GM10248 (cell line): ENCODE data around the gene CLEC18C.
"Not testable (repeated sequence)": the region's sequence is repeated elsewhere in the genome, so short reads cannot be mapped to it uniquely, and the experiment has no call there.

Experiments
- CTCF ChIA-PET: fragments of 300-600 bp; sonication (Branson Sonifier 250); formaldehyde crosslinking; extraction: SDS; loops from one replicate; lab custom pipeline; 2021; ENCODE audit warnings: antibody characterized with exemption; lab: Yijun Ruan, JAX
- POLR2A ChIA-PET: fragments of 350-650 bp; sonication (Branson Sonifier 250); formaldehyde crosslinking; extraction: SDS; loops from one replicate; lab custom pipeline; 2020; ENCODE audit warnings: antibody characterized with exemption; lab: Yijun Ruan, JAX
- DNase-seq: peaks from one replicate; pipeline ENCODE4 v3.0.0; 2012; ENCODE audit errors: extremely low spot score
- TF ChIP-seq, protein P1 (sequence below): IDR thresholded peaks from 2 replicates; pipeline ENCODE4 v1.5.1; 2012; ENCODE audit warnings: mild to moderate bottlenecking, low read depth; ENCODE audit errors: extremely low read depth, missing control alignments, control extremely low read depth

The CLEC18C gene

DNA sequence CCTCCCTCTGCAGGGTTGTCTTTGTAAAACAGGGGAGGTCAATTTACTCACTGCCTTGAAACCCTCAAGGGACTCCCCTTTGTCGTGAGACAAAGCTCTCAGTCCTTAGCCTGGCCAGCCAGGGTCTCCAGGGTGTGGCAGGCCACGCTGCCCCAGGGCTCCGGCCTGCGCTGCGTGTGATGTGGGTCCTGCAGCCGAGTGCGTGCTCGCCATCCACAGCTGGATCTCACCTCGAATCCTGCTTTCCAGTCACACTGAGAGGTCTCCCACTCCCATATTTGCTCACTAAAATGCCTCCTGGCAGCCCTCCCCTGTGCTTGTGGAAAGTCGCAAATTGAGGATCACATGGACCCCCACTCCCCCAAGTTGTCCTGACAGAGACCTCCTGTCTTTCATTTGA is 10.0 kb upstream of the CLEC18C start:
- ChIA-PET POLR2A (no interaction called here), CTCF (interaction anchor here (1.2 to 2.3 kb wide), 3 partner anchors 9 to 12 kb away, joined by 3 to 13 read pairs (median 4); no protein-coding TSS in a partner anchor)
- TF ChIP-seq, protein P1, sequence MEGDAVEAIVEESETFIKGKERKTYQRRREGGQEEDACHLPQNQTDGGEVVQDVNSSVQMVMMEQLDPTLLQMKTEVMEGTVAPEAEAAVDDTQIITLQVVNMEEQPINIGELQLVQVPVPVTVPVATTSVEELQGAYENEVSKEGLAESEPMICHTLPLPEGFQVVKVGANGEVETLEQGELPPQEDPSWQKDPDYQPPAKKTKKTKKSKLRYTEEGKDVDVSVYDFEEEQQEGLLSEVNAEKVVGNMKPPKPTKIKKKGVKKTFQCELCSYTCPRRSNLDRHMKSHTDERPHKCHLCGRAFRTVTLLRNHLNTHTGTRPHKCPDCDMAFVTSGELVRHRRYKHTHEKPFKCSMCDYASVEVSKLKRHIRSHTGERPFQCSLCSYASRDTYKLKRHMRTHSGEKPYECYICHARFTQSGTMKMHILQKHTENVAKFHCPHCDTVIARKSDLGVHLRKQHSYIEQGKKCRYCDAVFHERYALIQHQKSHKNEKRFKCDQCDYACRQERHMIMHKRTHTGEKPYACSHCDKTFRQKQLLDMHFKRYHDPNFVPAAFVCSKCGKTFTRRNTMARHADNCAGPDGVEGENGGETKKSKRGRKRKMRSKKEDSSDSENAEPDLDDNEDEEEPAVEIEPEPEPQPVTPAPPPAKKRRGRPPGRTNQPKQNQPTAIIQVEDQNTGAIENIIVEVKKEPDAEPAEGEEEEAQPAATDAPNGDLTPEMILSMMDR, result no peak
- DNase-seq, result no peak

DNA sequence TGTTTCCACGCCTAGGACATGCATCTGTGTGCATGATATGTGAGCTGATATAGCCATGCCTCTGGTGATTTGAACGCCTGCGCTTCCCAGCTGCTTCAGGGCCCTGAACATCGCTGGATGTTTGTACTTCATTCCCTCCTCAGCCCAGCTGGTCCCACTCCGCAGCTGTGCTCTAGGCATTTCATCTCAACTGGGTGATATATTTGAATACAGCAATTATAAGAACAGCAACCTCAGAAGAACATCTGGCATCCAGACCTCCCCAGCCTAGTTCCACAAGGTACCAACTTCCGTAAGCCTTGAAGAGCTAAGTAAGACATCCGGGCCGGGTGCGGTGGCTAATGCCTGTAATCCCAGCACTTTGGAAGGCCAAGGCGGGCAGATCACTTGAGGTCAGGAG is 6.9 kb upstream of the CLEC18C start:
- DNase-seq, POLR2A ChIA-PET, CTCF ChIA-PET: not testable (repeated sequence)

DNA sequence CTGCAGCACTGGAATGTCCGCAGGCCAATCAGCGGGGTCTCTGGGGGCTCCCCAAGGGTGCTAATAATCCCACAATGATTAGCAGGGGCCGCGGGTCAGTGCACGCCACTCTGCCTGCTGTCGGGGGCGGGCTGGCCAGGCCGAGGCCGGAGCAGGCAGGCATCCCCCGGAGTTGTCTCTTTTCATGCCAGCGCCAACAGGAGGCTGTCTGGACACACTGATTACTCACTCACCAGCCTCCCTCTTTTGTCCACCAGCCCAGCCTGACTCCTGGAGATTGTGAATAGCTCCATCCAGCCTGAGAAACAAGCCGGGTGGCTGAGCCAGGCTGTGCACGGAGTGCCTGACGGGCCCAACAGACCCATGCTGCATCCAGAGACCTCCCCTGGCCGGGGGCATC is 329 bp downstream of the CLEC18C start:
- DNase-seq, POLR2A ChIA-PET, CTCF ChIA-PET: not testable (repeated sequence)

DNA sequence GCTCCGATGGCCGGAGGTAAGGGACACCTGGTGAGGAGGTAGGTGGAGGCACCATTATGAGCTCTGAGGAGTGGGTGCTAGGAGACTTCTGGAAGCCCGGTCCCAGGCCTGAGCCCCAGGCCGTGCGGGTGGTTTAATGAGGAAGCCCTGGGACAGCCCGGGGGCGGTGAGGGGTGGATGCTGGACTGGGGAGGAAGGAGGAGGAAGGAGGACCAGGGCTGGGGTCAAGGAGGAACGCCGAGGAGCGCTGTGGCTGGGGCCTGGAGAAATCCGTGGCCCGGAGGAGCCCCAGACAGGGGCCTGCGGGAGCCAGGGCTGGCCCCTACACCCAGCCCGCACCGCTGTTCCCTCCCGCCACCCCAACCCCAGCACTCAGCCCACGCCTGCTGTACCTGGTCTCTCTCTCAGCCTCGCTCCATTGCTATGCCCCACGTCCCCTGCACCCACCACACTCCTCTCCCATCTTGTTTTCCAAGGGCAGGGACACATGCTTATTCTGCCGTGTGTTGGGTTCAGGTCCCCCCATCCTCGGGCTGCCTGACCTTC is 873 bp downstream of the CLEC18C start:
- POLR2A ChIA-PET, DNase-seq, CTCF ChIA-PET: not testable (repeated sequence)

DNA sequence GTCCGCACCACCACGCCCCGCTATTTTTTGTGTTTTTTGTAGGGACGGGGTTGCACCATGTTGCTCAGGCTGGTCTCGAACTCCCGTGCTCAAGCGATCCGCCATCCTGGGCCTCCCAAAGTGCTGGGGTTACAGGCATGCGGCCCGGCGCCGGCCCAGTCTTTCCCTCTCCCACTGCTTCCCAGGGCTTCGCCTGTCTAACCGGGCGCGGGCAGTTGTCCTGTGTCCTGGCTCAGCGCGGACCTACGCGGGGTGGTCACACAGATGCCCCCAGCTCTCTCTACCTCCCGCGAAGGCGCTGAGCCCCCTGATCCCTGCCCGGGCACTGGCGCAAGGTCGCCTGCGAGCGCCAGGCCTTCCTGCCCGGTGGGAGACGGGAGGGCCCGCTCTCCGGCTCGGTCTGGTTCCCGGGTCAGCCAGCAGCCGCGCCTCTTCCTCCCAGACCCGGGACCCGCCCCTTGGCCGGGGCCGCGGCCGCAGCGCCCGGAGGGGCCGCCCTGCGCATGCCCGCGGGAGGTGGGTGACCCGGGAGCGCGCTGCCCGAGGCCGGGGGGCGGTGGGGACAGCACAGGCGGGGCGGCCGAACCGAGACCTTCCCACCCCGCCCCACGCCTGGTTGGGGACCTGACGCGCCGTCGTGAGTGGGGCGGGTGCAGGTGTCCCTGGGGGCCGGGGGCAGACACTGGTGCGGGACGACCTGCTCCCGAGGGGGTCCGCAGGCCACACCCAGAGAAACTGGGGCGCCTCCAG is 14.4 kb downstream of the CLEC18C start:
- CTCF ChIA-PET, POLR2A ChIA-PET, DNase-seq: not testable (repeated sequence)

DNA sequence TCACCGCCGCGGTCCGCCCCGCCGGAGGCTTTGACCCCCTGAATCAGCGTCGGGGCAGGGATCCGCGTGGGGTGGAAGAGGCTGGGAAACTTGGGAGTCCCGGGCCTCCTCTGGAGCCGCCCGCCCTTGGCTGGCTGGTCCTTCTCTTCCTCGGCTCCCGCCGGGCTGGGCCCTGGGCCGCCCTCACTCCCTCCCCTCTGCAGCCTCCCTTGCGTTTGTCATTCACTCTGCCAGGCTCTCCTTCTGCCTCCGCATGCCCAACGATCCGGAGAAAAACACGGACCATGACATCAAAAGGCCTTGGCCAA is 15.0 kb downstream of the CLEC18C start:
- DNase-seq, POLR2A ChIA-PET, CTCF ChIA-PET: not testable (repeated sequence)

DNA sequence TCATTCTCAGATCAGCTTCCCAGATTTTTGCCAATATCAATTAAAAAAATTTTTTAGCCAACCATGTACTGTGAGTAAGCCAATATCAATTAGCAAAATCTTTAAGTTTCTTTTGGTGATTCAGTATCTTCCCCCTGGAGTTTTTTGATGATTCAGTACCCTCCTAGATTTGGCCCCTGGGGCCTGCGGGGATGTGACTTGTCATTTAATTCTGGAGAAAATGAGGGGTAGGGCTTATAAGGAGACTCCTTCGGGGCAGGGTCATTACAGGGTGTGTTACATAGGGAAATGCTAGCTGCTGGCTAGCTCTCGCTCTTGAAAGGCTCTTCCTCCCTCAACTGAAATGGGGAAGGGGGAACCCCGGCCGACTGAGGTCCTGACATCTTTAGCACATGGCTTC is 17.0 kb downstream of the CLEC18C start:
- CTCF ChIA-PET, POLR2A ChIA-PET: not testable (repeated sequence)

DNA sequence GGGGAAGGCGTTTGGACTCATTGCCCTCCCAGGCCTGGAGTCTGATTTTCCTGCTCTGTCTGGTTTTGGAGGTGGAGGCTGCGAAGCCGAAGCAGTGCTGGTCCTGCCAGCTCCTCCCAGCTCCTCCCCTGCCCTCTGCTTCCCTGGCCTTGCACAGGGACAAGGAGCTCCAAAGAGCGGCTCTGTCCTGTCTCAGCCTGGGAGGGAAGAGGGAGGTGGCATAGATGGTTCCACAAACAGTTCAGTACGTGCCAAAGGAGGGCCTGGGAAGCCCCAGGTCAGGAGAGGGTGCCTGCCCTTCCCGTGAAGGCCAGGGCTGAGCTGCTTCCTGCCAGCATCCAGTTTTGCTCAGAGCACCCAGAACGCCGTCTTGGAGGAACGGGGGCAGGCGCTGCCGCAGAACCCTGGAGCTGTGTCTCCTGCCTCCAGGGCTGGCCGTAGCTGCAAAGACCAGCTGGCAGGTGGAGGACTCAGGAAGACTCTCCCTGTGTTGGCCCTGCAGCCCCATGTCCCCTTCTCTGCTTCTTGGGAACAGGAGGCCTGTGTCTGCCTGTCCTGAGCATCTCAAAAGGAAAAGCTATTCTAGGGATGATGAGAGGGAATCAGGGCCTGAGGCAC is 23.2 kb downstream of the CLEC18C start:
- POLR2A ChIA-PET, CTCF ChIA-PET, DNase-seq: not testable (repeated sequence)

More for the DNA sequence above, 17.0 kb downstream of the CLEC18C start:
- DNase-seq, result not testable (repeated sequence)

DNA sequence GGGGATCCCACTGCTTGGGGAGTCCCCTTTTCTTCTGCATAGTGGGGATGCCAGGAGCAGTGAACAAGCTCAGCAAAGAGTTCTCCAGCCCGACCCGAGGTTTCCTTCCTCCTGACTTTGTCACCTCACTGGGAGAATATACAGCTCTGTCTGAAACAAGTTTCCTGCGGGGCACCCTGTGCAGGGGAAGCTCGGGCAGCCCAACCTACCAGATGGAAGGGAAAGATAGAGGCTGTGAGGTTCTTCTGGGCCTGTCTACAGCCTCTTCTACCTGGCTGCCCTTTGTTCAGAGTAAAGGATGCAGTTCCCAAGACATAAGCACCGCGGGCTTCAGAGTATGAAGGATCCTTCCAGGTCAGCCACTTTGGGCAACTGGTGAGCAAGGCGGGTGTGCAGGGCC is 24.0 kb downstream of the CLEC18C start:
- peak; percentile 18 for DNase-seq
- CTCF ChIA-PET, POLR2A ChIA-PET: not testable (repeated sequence)

DNA sequence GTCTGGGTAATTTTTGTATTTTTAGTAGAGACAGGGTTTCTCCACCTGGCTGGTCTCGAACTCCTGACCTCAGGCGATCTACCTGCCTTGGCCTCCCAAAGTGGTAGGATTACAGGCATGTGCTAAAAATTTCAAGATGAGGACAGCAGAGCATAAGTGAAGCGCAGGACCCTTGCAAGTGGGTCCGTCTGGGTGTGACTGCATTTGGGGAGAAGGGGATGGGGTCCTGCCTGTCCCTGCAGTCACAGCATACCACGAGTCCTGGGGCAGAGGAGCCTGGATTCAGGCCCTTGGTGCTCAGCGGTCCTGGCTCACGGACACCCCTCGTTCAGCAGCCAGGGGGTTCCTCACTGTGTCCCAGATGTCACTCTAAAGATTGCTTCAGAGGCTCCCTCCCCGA is 24.6 kb downstream of the CLEC18C start:
- DNase-seq, CTCF ChIA-PET, POLR2A ChIA-PET: not testable (repeated sequence)

DNA sequence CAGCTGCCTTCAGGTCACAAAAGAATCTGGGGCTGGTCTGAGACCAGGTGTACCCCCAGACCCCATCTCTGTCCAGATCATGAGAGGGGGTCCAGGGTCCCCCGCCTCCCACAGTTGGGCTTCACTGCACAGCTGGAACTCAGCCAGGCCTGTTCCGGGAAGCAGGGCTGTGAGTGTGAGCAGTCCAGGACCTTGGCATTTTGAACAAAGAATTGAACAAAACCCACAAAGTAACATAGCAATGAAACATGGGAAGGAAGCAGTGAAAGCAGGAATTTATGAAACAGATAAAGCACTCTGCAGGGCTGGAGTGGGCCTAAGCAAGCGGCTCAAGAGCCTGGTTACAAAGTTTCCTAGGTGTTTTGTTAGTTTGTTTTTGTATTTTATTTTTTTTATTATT is 25.1 kb downstream of the CLEC18C start:
- POLR2A ChIA-PET, DNase-seq, CTCF ChIA-PET: not testable (repeated sequence)

DNA sequence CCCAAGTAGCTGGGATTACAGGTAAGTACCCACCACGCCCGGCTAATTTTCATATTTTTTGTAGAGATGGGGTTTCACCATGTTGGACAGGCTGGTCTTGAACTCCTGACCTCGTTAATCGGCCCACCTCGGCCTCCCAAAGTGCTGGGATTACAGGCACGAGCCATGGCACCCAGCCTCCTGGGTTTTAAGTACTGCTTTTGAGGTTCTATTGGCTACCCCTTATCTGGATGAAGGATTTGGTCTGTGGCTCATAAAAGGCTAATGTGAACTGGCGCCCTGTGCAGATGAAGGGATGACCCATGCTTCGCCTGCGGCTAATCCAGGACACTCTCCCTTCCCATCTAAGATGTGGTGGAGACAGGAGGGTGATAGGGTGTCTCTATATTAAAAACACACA is 25.6 kb downstream of the CLEC18C start:
- CTCF ChIA-PET, DNase-seq, POLR2A ChIA-PET: not testable (repeated sequence)

DNA sequence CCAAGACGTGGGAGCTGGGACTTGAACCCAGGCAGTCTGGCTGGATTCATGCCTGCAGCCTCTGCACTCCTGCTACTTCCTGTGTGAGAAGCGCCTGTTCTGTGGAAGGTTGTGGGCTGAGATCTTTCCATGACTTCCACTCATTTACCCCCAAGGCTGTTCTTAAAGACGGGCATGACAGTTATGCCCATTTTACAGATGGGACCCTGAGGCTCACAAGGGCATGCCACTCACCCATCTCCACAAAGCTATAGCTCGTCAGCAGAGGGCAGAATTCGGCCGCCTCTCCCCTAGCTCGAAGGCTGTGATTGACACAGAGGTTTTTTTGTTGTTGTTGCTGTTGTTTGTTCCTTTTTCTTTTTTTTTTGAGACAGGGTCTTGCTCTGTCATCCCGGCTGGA is 26.5 kb downstream of the CLEC18C start:
- CTCF ChIA-PET, POLR2A ChIA-PET, DNase-seq: not testable (repeated sequence)

DNA sequence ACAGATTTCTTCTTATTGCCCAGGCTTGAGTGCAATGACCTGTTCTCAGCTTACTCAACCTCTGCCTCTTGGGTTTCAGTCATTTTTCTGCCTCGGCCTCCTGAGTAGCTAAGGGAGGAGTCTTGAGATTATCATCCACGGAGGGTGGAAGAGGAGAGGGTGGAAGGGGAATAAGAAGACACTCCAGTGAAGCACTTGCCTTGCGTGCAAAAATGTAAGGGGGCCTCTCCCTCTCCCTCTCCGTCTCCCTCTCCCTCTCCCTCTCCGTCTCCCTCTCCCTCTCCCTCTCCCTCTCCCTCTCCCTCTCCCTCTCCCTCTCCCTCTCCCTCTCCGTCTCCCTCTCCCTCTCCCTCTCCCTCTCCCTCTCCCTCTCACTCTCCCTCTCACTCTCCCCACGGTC is 29.9 kb downstream of the CLEC18C start:
- CTCF ChIA-PET, DNase-seq, POLR2A ChIA-PET: not testable (repeated sequence)

DNA sequence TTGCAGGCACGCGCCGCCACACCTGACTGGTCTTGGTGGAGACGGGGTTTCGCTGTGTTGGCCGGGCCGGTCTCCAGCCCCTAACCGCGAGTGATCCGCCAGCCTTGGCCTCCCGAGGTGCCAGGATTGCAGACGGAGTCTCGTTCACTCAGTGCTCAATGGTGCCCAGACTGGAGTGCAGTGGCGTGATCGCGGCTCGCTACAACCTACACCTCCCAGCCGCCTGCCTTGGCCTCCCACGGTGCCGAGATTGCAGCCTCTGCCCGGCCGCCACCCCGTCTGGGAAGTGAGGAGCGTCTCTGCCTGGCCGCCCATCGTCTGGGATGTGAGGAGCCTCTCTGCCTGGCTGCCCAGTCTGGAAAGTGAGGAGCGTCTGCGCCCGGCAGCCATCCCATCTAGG is 30.4 kb downstream of the CLEC18C start:
- CTCF ChIA-PET, POLR2A ChIA-PET: not testable (repeated sequence)

DNA sequence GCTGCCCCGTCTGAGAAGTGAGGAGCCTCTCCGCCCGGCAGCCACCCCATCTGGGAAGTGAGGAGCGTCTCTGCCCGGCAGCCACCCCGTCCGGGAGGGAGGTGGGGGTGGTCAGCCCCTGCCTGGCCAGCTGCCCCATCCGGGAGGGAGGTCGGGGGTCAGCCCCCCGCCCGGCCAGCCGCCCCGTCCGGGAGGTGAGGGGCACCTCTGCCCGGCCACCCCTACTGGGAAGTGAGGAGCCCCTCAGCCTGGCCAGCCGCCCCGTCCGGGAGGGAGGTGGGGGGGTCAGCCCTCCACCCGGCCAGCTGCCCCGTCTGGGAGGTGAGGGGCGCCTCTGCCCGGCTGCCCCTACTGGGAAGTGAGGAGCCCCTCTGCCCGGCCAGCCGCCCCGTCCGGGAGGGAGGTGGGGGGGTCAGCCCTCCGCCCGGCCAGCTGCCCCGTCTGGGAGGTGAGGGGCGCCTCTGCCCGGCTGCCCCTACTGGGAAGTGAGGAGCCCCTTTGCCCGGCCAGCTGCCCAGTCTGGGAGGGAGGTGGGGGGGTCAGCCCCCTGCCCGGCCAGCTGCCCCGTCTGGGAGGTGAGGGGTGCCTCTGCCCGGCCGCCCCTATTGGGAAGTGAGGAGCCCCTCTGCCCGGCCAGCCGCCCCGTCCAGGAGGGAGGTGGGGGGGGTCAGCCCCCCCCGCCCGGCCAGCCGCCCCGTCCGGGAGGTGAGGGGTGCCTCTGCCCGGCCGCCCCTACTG is 31.2 kb downstream of the CLEC18C start:
- POLR2A ChIA-PET, CTCF ChIA-PET, DNase-seq: not testable (repeated sequence)

More for the DNA sequence above, 30.4 kb downstream of the CLEC18C start:
- DNase-seq, result not testable (repeated sequence)

DNA sequence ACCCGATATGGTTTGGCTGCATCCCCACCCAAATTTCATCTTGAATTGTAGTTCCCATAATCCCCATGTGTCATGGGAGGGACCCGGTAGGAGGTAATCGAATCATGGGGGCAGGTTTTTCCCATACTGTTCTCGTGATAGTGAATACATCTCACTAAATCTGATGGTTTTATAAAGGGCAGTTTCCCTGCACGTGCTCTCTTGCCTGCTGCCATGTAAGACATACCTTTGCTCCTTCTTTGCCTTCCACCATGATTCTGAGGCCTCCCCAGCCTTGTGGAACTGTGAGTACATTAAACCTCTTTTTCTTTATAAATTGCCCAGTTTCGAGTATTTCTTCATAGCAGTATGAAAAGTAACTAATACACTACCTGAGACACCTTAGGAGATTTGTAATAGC is 32.8 kb downstream of the CLEC18C start:
- DNase-seq, POLR2A ChIA-PET, CTCF ChIA-PET: not testable (repeated sequence)
